Measurements from ENCODE around the gene IGF2BP2.

IGF2BP2 gene

GRCh38 chr3:185818267-185818875 lies 6.5 kb downstream of the IGF2BP2 start:
- TF ChIP-seq ZNF8 (CRISPR knock-in tag; IDR thresholded peaks at IDR 0.05): no peak
- ATAC-seq: no peak

- TF ChIP-seq ESRRG (CRISPR knock-in tag; IDR thresholded peaks at IDR 0.05) (no peak), ARNTL (CRISPR knock-in tag; IDR thresholded peaks at IDR 0.05; ENCODE audit: borderline replicate concordance, low read depth) (no peak), ZNF8 (CRISPR knock-in tag; IDR thresholded peaks at IDR 0.05) (no peak), ZC3H10 (CRISPR knock-in tag; IDR thresholded peaks at IDR 0.05) (no peak), PPARA (CRISPR knock-in tag; IDR thresholded peaks at IDR 0.05; ENCODE audit: borderline replicate concordance) (no peak), RARB (CRISPR knock-in tag; IDR thresholded peaks at IDR 0.05) (no peak), PATZ1 (CRISPR knock-in tag; IDR thresholded peaks at IDR 0.05; ENCODE audit: borderline replicate concordance) (no peak), TOX (CRISPR knock-in tag; IDR thresholded peaks at IDR 0.05; ENCODE audit: borderline replicate concordance) (no peak), CSDC2 (CRISPR knock-in tag; IDR thresholded peaks at IDR 0.05) (no peak), CSRNP3 (CRISPR knock-in tag; IDR thresholded peaks at IDR 0.05) (no peak), SNAI2 (CRISPR knock-in tag; IDR thresholded peaks at IDR 0.05) (no peak), GLIS3 (CRISPR knock-in tag; IDR thresholded peaks at IDR 0.05) (no peak), TSHZ2 (CRISPR knock-in tag; IDR thresholded peaks at IDR 0.05) (no peak), BACH2 (CRISPR knock-in tag; IDR thresholded peaks at IDR 0.05; ENCODE audit: borderline replicate concordance) (no peak), ISL1 (CRISPR knock-in tag; IDR thresholded peaks at IDR 0.05) (no peak), ZFP3 (CRISPR knock-in tag; IDR thresholded peaks at IDR 0.05) (no peak), OSR1 (CRISPR knock-in tag; IDR thresholded peaks at IDR 0.05) (no peak)
- ATAC-seq: peak; percentile 31
Observed at GRCh38 chr3:185815391-185816282, 9.2 kb downstream of the IGF2BP2 start.

GRCh38 chr3:185813691-185814215 lies 11.1 kb downstream of the IGF2BP2 start:
- ATAC-seq: peak; percentile 94
- TF ChIP-seq POU6F1 (CRISPR knock-in tag; IDR thresholded peaks at IDR 0.05; ENCODE audit: borderline replicate concordance, low read depth): no peak
- no peak for TF ChIP-seq PPARA (CRISPR knock-in tag; IDR thresholded peaks at IDR 0.05; ENCODE audit: borderline replicate concordance)
- no peak for TF ChIP-seq PATZ1 (CRISPR knock-in tag; IDR thresholded peaks at IDR 0.05; ENCODE audit: borderline replicate concordance)
- no peak for TF ChIP-seq TCF4 (CRISPR knock-in tag; IDR thresholded peaks at IDR 0.05; ENCODE audit: borderline replicate concordance)
- TF ChIP-seq TOX (CRISPR knock-in tag; IDR thresholded peaks at IDR 0.05; ENCODE audit: borderline replicate concordance): no peak
- TF ChIP-seq BACH2 (CRISPR knock-in tag; IDR thresholded peaks at IDR 0.05; ENCODE audit: borderline replicate concordance): no peak
- TF ChIP-seq ZNF8 (CRISPR knock-in tag; IDR thresholded peaks at IDR 0.05): no peak
- TF ChIP-seq GLIS3 (CRISPR knock-in tag; IDR thresholded peaks at IDR 0.05): no peak
- TF ChIP-seq ESRRG (CRISPR knock-in tag; IDR thresholded peaks at IDR 0.05): no peak
- no peak for TF ChIP-seq ZFP3 (CRISPR knock-in tag; IDR thresholded peaks at IDR 0.05)
- TF ChIP-seq TSHZ2 (CRISPR knock-in tag; IDR thresholded peaks at IDR 0.05): no peak
- no peak for TF ChIP-seq SNAI2 (CRISPR knock-in tag; IDR thresholded peaks at IDR 0.05)
- no peak for TF ChIP-seq ARNTL (CRISPR knock-in tag; IDR thresholded peaks at IDR 0.05; ENCODE audit: borderline replicate concordance, low read depth)
- TF ChIP-seq CSDC2 (CRISPR knock-in tag; IDR thresholded peaks at IDR 0.05): no peak
- TF ChIP-seq ISL1 (CRISPR knock-in tag; IDR thresholded peaks at IDR 0.05): no peak
- no peak for TF ChIP-seq ZNF70 (CRISPR knock-in tag; IDR thresholded peaks at IDR 0.05)
- TF ChIP-seq RARB (CRISPR knock-in tag; IDR thresholded peaks at IDR 0.05): no peak

Data from SK-N-SH treated with all-trans-retinoic acid at 6 μM for 48 hours (cell line).